ENCODE measurements around the gene TMEM72.

The TMEM72 gene

DNA sequence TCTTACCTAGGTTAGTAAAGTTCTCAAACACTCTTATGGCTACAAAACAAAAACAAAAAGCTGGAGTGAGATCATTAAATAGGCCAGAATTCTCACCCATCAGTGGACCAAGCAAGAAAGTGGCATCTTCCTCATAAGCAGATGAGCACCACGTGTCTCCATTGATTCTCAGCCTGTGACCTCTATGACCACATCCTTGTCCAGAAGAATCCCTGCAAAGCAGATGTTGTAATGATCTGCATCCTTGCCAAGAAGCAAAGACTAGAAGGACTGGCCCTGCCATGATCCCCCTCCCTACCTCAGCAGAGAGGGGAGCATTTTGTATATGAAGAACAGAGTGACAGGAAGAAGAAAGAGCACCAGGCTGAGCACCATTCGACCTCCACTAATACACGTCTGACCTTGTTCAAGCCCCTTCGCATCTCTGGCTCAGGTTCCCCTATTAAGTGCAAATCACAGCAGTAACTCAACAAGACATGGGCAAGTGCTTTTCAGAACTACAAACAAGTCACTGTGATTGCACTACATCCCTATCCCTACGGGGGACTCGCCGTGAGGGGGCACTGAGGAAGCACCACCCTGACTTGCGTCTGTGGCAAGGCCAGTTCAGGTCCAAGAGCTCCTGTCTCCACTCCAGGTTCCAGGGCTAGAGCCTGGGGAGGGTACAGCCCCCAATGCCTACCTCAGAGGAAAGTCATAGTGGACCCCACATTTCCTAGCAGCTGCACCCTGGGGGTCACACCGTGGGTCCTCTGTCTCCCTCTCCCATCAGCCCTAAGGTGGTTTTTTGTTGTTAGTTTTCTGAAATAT is 26.3 kb downstream of the TMEM72 start:
- Histone ChIP-seq H3K4me1 (no peaks in the 10 kb centered on the region), H3K27me3 (ENCODE audit: control insufficient read depth, insufficient read depth, low read length) (no peaks in the 10 kb centered on the region)

DNA sequence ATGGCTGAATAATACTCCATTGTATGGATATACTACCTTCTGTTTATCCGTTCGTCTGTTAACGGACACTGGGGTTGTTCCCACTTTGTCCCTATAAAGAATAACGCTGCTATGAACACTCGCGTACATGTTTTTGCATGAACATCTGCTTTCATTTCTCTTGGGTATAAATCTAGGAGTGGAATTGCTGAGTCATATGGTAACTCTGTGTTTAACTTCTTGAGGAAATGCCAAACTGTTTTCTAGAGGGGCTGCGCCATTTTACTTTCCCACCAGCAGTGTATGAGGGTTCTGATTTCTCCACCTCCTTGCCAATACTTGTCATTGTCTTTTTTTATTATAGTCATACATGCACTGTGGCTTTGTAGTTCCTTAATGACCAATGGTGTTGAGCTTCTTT is 27.8 kb downstream of the TMEM72 start:
- Histone ChIP-seq H3K27ac (no peak overlapping the region), H2AFZ (no peak overlapping the region), H3K79me2 (no peaks in the 10 kb centered on the region), H3K4me2 (ENCODE audit: low read length) (no peak overlapping the region), H3K9me3 (ENCODE audit: control insufficient read depth, low read length) (no peaks in the 10 kb centered on the region), H3K36me3 (ENCODE audit: control insufficient read depth, insufficient read depth, low read length) (no peaks in the 10 kb centered on the region), H3K27me3 (ENCODE audit: control insufficient read depth, insufficient read depth, low read length) (no peaks in the 10 kb centered on the region), H3K4me3 (ENCODE audit: low read depth, low read length) (no peak overlapping the region), H3K9ac (no peak overlapping the region), H3K4me1 (no peaks in the 10 kb centered on the region)
- no peak for TF ChIP-seq CTCF (IDR thresholded peaks at IDR 0.05)

More for the DNA sequence above, 26.3 kb downstream of the TMEM72 start:
- Histone ChIP-seq H3K36me3 (ENCODE audit: control insufficient read depth, insufficient read depth, low read length) (no peaks in the 10 kb centered on the region), H3K27ac (no peak overlapping the region), H3K9ac (no peak overlapping the region), H3K9me3 (ENCODE audit: control insufficient read depth, low read length) (no peaks in the 10 kb centered on the region), H3K4me2 (ENCODE audit: low read length) (no peak overlapping the region), H3K79me2 (no peaks in the 10 kb centered on the region), H2AFZ (no peak overlapping the region), H3K4me3 (ENCODE audit: low read depth, low read length) (no peak overlapping the region)
- TF ChIP-seq CTCF (IDR thresholded peaks at IDR 0.05), result no peak

- Histone ChIP-seq H3K27me3 (ENCODE audit: control insufficient read depth, insufficient read depth, low read length) (no peaks in the 10 kb centered on the region), H2AFZ (no peak overlapping the region), H3K9me3 (ENCODE audit: control insufficient read depth, low read length) (no peaks in the 10 kb centered on the region), H3K27ac (no peak overlapping the region), H3K4me3 (ENCODE audit: low read depth, low read length) (no peak overlapping the region), H3K36me3 (ENCODE audit: control insufficient read depth, insufficient read depth, low read length) (no peaks in the 10 kb centered on the region), H3K4me2 (ENCODE audit: low read length) (no peak overlapping the region), H3K9ac (no peak overlapping the region), H3K4me1 (no peaks in the 10 kb centered on the region), H3K79me2 (no peaks in the 10 kb centered on the region)
- TF ChIP-seq CTCF (IDR thresholded peaks at IDR 0.05), result no peak
These were observed 28.7 kb downstream of the TMEM72 start for GRCh38 chr10:44939691-44940401.

DNA sequence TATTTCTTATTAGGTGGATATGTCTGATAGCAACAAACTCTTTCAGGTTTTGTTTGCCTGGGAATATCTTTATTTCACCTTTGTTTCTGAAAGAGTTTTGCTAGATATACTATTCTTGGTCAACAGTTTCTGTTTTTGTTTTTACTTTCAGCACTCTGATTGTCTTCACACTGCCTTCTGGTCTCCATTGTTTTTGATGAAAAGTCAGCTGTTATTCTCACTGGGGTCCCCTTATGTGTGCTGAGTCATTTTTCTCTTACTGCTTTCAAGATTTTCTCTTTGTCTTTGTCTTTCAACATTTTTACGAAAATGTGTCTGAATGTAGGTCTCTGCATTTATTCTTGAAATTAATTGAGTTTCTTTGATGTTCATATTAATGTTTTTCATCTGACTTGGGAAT is 33.2 kb downstream of the TMEM72 start:
- no peaks in the 10 kb centered on the region for H3K9me3 ChIP-seq (ENCODE audit: control insufficient read depth, low read length)
- TF ChIP-seq CTCF (IDR thresholded peaks at IDR 0.05), result no peak

More for the DNA sequence above, 33.2 kb downstream of the TMEM72 start:
- H3K27ac ChIP-seq, result no peak overlapping the region
- no peaks in the 10 kb centered on the region for H3K79me2 ChIP-seq
- H3K4me3 ChIP-seq (ENCODE audit: low read depth, low read length), result no peak overlapping the region
- no peaks in the 10 kb centered on the region for H3K36me3 ChIP-seq (ENCODE audit: control insufficient read depth, insufficient read depth, low read length)
- no peak overlapping the region for H3K4me2 ChIP-seq (ENCODE audit: low read length)
- H3K27me3 ChIP-seq (ENCODE audit: control insufficient read depth, insufficient read depth, low read length), result no peaks in the 10 kb centered on the region
- H2AFZ ChIP-seq, result no peak overlapping the region
- H3K9ac ChIP-seq, result no peak overlapping the region
- H3K4me1 ChIP-seq, result no peaks in the 10 kb centered on the region
